GM21367 (cell line): Measurements from ENCODE around the gene CACUL1.

Experiments
- ATAC-seq: cut with Tn5 transposase; IDR thresholded peaks from one replicate; pipeline ENCODE4 v1.9.1; 2021; ENCODE audit not compliant: unreplicated experiment

Gene CACUL1

DNA sequence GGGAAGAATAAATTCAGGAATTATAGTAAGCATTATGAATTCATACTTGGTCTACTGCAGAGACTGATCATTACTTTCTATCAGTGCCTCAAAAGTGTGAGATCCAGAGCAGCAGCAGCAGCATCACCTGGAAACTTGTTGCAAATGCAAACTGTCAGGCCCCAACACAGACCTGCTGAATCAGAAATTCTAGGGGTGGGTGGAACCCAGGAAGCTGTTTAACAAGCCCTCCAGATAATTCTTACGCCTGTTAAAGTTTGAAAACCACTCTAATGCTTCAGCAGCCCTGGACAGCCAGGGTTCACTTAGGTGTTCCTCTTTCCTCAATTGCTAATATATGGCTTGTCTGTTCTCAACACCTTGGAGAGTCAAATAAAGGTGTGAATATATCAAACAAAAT is 19.5 kb downstream of the CACUL1 start:
- ATAC-seq: no peak

DNA sequence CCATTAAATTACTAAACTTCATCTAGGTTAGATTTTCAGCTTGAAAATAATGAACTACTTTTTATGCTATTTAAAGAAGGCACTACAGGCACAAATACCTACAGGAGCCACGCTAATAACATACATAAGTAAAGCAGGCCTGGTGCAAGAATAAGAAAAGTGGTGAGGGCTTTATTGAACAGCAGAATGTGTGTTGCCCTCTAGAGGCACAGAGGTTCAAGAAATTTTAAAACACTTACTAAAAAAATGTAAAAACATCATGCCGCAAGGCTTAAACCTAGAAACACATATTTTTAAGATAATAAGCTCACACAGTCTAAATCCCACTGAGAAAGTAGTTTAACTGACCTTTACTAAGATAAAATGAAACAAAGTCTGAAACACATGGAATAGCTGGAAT is 20.3 kb downstream of the CACUL1 start:
- no peak for ATAC-seq

DNA sequence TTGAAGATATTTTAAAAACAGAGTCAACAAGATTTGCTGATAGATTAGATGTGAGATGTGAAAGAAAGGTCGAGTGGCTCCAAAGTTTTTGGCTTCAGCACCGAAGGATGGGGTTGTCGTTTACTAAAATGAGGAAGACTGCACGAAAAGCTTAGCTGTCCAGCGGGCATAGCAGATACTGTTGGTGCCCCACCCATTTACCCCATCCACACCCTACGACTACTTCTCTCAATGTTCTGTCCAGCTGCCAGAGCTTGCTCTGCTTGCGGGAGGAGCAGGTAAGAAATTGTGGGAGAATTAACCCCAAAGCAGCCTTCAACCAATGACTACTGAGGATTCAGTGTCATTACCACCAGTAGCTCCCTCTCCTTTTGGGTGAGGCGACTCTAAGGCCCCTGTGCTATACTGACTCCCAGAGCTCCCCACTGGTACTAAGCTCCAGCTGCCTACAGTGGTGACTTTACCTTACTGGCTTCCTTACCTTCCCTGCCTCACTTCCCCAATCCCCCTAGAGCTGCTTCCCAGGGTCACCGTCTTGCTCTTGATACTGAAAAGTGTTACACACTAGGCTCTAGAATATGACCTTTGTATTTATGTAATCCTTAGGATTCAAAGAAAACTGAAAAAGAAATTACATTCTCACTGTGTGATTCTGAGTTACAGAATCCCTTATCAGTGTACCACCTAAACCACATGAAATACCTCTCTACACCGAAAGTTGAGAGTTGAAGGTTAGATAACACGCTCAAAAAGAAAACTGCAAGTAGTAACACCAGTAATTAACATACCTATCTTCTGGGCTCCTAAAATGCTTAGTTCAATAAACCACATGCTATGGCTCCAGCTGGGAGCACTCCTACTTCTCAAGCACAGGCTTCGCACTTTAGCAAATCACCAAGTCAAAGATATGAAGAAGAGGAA is 22.3 kb downstream of the CACUL1 start:
- ATAC-seq: peak; percentile 37

DNA sequence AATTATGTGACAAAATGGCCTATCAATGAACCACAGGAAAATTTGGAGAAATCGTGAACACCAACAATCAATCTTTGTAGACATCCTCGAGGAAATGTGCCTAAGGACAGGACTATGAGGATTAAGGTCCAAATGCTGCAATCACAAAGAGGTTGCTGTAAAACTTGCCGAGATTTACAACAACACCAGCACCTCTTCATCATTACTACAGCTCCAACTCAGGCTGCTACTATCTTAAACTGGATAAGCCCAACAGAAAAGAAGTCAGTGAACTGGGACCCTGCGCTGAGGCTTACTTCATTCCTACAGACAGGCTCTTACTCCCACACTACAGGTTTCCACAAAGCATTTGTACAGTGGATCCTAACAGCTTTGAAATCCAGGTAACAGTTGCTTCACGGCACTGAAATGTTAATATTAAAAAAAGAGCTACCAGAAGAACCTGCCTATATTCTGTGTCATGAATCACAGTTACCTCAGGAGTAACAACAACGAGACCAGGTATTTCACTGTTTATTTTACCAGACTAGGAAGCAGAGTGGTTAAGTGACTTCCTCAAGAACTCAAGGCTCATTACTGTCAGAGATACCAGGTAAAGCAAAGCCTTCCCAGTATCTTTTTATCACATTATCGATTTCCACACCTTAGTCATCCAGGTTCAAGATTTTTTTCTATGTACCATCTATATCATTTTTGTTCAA is 23.9 kb downstream of the CACUL1 start:
- ATAC-seq: no peak

DNA sequence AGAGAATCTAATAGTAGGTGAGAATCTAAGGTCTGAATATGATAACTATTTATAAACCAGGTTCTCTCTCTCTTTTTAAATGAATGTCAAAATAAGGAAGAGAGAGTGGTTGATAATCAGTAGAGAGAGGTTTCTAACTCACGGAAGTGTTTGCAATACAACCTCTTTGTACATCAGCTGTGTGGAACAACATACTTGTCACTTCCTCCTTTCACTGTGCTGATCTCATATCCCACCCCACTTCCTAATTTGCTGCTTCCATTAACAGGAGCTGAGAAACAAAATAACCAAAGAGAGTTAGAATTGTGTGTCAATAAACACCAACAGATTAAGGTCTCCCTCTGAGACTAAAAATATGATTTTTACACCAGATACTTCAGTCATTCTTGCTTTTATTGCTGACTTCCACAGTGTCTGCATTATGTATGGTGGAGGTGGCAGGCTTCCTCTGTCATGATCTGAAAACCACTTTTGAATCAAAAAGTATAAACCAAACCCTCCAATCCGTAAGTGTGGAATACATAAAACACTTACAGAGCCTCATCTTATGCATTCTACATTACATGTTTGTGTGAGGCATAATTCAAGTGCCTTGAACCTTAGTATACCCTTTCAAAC is 25.0 kb downstream of the CACUL1 start:
- peak; percentile 89 for ATAC-seq

DNA sequence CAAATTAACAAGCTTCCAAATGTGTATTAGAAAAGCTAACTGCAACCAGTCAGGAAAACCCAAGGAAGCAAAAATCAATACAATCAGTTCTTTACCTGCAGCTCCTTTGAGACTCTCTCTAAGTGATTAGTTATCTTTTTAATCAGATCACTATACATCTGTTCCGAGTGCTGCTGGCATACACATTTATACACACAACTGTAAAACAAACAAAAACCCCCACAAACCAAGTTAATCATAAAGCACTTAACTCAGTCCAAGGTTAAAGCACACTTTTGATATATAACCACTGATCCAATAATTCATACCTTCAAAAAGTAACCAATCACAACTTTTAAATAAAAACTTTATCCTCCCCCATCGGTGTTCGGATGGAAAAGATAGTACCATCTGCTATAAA is 25.6 kb downstream of the CACUL1 start:
- ATAC-seq: no peak

DNA sequence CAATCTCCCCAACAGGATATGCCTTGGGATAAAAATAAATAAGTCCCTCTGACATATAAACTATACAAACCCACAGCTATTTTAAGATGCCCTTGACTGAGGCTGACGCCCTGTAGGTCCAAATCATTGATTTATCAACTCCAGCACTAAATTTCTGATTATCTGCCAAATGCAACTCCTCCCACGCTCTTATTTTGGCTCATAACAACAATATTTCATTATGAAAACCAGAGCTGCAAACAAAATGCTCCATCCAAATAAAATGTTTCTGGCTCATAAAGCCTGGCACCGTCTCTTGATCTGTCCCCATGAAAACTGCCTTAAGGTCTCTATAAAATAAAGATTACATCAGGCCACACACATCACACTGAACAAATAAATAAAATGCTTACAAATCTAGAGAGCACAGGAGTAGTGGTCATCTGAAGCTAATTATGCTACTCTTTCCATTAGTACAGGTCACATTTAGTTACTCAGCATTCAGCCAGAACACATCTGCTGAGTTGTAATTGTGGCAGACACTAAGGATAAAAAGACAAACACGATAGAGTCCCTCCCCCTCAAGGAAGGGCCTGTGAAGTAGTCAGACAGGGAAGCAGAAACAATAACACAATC is 28.8 kb downstream of the CACUL1 start:
- ATAC-seq: no peak

DNA sequence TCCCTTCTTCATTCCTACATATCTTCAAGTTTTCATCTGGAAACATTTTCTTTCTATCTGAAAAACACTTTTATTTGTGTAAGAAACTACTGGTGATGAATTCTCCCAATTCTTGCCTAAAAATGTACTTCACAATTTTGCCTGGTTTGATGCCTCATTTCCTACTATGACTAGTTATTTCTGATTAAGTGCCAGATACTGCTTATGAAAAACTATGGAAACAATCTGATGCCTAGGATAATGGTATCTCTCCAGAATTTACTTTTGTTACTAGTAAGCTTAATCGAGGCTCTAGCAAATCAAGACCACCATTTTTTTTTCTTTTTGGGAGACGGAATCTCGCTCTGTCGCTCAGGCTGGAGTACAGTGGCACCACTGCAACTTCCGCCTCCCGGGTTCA is 31.3 kb downstream of the CACUL1 start:
- ATAC-seq: no peak

DNA sequence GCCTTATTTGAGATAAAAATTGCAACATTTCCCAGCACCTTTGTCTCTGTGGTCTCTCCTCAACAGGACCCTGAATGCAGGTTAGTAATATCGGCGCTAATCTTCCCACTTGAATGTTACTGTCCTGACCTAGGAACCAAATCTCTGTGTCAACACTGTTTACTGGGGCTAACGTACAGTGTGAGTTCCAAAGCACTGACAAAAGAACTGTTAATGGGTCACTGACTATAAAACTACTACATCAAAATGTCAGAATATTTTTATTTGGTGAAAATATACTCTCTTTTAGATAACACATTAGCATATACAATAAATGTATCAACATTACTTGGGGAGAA is 33.3 kb downstream of the CACUL1 start:
- no peak for ATAC-seq

DNA sequence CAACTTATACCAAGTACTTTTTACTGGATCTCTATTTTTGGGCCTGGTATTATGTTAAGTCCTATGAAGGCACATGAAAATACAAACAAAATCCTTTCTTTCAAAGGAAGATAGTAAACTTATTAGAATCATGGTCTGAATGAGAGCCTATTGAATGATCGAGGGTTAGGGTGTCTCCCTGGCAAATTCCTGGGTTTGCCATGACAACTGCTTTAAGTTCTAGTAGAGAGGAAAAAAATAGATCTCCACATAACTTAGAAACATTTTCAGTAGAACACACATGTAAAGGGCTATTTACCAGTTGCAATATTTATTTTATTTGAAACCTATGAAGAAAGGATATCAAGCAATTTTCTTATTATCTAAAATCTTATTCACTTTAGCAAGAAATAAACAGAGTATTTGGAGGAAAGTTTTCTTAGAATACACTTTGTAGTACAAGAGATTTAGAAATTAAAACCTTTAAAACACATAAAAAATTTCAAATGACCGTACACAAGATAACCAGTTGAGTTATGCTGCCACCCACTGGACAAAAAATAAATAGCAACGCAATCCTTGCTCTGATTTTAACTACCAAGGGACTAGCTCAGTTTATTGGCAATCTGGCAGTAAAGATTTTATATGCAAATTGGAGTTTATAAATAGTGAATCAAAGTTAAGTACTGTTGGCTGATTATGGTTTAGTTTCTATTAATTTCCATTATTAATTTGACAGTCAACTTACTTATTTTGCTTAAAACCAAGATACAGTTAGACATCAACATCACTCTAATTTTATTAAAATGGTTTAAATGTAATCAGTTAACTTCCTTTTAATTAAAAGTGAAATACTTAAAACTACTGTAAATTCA is 33.9 kb downstream of the CACUL1 start:
- no peak for ATAC-seq

DNA sequence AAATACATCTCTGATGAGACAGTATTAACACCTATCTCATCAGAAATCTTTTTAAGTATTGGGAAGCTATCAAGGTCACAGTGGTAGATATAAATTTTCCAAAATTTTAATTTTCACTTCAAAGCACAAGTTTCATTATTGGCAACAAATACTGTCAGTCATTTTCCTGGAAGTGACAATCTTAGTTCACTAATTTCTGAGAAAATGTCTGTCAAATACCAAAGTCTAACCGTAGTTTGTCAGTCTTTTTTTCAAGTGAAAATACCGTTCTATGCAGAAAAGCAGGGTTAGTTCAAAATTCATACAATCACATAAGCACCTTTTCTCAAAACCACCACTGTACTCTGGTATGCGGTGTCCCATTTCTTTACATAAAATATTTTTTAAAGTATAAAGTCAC is 40.4 kb downstream of the CACUL1 start:
- ATAC-seq: no peak

DNA sequence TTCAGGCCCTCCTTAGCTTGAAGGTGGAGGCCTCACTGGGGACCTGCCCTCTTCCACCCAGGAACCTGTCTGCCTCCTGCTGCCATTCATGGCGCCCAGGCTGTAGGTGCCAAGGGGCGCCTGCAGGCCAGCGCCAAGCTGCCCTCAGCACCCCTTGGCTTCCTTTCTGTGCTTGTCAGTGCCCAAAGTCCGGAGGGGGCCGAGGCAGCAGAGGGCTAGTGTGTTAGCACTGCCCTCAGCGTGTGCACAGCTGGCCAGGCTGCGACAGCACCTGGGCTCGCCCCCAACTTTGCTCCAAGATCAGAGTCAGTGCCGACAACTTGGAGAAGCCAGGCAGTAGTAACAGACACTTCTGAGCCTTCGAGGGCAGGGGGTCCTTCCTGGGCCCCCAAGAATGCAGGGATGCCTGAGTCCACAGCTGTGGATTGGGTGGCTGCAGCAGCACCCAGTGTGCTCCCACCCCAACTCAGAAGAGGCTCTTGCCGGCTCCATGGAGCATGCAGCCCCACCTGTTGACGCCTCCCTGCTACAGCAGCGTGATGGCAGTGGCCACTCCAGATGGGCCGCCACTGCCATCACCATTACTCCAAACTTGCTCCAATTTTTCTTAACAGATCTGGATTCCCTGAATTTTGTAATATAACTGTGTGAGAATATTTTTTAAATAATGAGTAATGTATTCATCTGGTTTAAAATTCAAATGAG is 41.7 kb downstream of the CACUL1 start:
- no peak for ATAC-seq

DNA sequence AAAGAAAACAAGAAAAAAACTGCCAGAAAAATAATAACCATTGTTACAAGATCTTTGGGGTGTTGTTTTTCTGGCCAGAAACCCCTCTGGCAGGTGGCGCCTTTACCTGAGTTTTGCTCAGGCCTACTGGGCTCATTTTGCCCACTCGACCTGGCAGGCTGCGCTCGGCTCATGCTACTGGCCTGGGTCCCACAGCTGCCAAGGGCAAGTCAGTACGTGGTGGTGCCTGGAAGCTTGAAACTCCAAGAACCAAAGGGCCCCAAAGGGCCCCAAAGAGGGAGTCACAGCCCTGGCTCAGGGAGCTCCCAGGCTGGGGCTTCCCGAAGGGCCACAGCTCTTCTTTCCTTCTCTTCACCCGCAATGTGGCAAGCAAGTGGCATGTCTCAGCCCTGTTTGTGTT is 42.7 kb downstream of the CACUL1 start:
- no peak for ATAC-seq

DNA sequence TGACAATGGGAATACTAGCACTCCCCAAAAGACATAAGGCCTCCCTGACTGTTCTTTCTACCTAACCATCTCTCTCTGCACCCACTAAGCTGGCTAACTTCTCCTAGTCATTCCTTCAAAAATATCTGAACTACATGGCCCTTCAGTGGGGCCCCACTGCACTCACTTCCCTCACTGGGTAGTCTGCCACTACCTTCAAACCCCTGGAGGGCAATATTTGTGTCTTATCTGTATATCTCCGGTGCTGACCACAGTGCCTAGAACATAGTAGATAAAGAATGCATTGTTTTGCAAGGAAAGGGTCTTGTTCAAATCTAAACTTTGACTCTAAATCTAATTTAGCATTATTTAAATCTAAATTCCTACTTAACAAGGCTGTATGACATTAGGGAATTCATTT is 44.3 kb downstream of the CACUL1 start:
- no peak for ATAC-seq

DNA sequence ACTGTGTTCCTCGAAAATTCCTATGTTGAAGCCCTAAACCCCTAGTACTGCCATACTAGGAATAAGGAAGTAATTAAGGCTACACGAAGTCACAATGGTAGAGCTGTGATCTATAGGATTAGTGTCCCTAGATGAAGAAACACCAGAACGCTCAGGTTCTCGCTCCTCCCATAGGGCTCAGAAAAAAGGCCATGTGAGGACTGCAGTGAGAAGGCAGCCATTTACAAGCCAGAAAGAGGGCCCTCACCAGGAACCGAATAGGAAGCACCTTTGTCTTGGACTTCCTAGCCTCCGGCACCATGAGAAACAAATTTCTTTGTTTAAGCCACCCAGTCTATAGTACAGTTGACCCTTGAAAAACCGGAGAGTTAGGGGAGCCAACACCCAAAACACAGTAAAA is 46.2 kb downstream of the CACUL1 start:
- no peak for ATAC-seq

DNA sequence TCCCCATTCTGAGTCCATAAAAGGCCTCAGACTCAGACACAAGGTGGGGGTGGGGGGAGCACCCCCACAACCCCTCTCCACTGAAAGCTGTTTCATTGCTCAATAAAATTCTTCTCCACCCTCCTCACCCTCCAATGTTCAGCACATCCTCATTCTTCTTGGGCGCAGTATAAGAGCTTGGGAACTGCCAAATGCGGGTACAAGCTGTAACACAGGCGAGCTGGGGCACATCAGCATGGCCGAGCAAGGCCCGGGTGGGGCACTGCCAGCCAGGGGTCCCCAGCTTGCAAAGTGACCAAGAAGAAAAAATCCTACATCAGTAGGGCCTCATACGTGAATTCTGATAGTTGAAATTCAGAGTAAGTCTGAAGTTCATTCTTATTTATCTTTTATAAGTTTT is 50.1 kb downstream of the CACUL1 start:
- no peak for ATAC-seq

DNA sequence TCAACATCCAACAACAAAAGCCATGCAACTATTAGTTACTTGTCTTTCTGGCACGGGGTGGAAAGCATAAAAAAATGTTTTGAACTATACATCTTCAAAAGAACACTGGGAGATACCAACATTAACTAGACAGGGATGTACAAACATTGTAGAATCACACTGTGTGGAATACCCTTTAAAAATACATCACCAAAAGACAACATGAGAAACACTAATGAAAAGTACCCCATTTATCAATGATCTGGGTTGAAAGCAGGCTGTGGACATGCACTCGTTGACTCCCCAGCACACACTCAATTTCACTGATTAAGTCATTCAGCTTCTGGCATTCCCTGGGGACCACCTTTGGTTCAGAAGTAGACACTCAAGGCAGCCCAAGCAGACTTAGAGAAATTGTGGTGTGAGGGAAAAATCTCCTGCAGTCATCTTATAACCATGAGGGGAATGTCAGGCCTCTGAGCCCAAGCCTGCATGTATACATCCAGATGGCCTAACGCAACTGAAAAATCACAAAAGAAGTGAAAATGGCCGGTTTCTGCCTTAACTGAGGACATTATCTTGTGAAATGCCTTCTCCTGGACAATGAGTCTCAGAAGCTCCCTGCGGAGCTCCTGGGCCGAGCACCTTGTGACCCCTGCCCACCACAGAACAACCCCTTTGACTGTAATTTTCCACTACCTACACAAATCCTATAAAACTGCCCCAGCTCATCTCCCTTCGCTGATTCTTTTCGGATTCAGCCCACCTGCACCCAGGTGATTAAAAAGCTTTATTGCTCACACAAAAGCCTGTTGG is 53.0 kb downstream of the CACUL1 start:
- no peak for ATAC-seq

DNA sequence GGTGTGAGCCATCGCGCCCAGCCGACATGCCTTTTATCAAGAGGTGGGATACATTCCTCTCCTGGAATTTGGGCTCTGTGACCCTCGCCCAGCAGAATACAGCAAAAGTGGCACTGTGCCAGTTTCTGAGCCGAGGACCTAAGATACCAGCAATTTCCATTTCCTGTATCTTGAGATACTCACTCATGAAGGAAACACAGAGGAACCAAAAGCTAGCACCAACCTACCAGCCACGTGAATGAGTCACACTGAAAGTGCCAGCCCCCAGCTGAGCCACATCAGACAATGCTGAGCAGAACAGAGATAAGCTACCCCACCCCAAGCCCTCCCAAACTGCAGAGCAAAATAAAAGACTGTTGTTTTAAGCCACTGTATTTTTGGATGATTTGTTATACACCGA is 56.3 kb downstream of the CACUL1 start:
- ATAC-seq: peak; percentile 96

DNA sequence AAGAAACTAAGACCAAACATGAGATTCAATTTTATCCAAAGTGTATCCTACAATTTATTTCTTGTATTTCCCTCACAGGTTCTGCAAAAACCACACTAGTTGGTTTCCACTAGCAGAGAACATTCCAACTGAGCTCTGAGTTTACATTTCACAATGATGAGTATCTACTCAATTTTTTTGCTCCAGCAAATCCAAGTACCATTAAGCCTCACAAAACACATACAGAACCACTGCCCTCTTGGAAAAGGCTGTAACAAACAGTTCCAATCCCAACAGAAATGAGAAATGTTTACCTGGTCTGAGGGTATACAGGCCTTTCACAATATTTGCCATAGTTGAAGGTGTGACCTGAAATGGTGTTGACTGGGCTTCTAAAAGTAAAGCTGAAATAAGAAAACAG is 59.9 kb downstream of the CACUL1 start:
- no peak for ATAC-seq
